CD14-positive monocyte (primary cell): Measurements from ENCODE around the gene SHISAL1. TPM values are rescaled to one million over a fixed set of nuclear protein-coding genes. Genes with fewer than 3 reads are reported as not detected.

Experiments
- DNase-seq, 3 donors: peaks; one replicate each; pipeline ENCODE4 v3.0.0-alpha.2; 2011 to 2022
- H2AFZ ChIP-seq: 2 replicates; pipeline ENCODE4 v1.6.0; 2012; ENCODE audit warnings: mild to moderate bottlenecking, low read depth, low read length, inconsistent platforms; ENCODE audit not compliant: insufficient read depth, poor library complexity, severe bottlenecking
- H3K27ac ChIP-seq, 2 donors: 1 replicate in 1 of 2; 2 replicates in 1 of 2; pipeline ENCODE4 v1.5.1; 2012 to 2013; ENCODE audit warnings: low read length in 2 of 2, control low read depth in 1 of 2, inconsistent platforms in 1 of 2, low read depth in 1 of 2, mild to moderate bottlenecking in 1 of 2
- H3K27me3 ChIP-seq, 2 donors: one replicate each; pipeline versions ENCODE4 v1.6.0 to v1.6.1; 2011 to 2013; ENCODE audit warnings: low read length in 2 of 2; ENCODE audit not compliant: control insufficient read depth in 2 of 2, insufficient read depth in 2 of 2
- H3K36me3 ChIP-seq, 2 donors: replicated peaks in 1 of 2; 1 replicate in 1 of 2; 2 replicates in 1 of 2; pipeline versions ENCODE4 v1.5.1 to v1.6.1; 2012 to 2013; ENCODE audit warnings: low read length in 2 of 2, control low read depth in 1 of 2, inconsistent platforms in 1 of 2, mild to moderate bottlenecking in 1 of 2; ENCODE audit not compliant: insufficient read depth in 2 of 2, control insufficient read depth in 1 of 2
- H3K4me1 ChIP-seq, 2 donors: 1 replicate in 1 of 2; 2 replicates in 1 of 2; pipeline versions ENCODE4 v1.5.1 to v1.6.1; 2012 to 2013; ENCODE audit warnings: low read length in 2 of 2, control low read depth in 1 of 2, inconsistent platforms in 1 of 2, mild to moderate bottlenecking in 1 of 2, moderate library complexity in 1 of 2; ENCODE audit not compliant: insufficient read depth in 2 of 2, control insufficient read depth in 1 of 2
- H3K4me2 ChIP-seq: replicated peaks from 2 replicates; pipeline ENCODE3; 2012; ENCODE audit warnings: low read length, moderate library complexity, mild to moderate bottlenecking; ENCODE audit not compliant: poor library complexity, severe bottlenecking; ENCODE audit errors: extremely low read depth
- H3K4me3 ChIP-seq, 3 experiments: fragments of 200-600 bp in 1 of 3; sonication (generic) in 1 of 3; replicated peaks in 1 of 3; 1 replicate in 2 of 3; 2 replicates in 1 of 3; pipeline ENCODE4 v1.5.1; 2011 to 2013; ENCODE audit warnings: low read length in 3 of 3, mild to moderate bottlenecking in 3 of 3, control low read depth in 2 of 3, low read depth in 2 of 3, inconsistent platforms in 1 of 3, moderate library complexity in 1 of 3
- H3K79me2 ChIP-seq: 2 replicates; pipeline ENCODE4 v1.6.0; 2012; ENCODE audit warnings: mild to moderate bottlenecking, control low read depth, inconsistent platforms, low read length, moderate library complexity; ENCODE audit not compliant: insufficient read depth
- H3K9ac ChIP-seq: 2 replicates; pipeline ENCODE4 v1.6.0; 2017; ENCODE audit warnings: low read length, mild to moderate bottlenecking; ENCODE audit not compliant: insufficient read depth, poor library complexity, severe bottlenecking
- H3K9me3 ChIP-seq, 2 donors: replicated peaks in 1 of 2; 1 replicate in 1 of 2; 2 replicates in 1 of 2; pipeline versions ENCODE4 v1.5.1 to v1.6.1; 2012 to 2013; ENCODE audit warnings: low read length in 2 of 2, control low read depth in 1 of 2; ENCODE audit not compliant: control insufficient read depth in 1 of 2, insufficient read depth in 1 of 2
- H4K20me1 ChIP-seq: 2 replicates; pipeline ENCODE4 v1.6.0; 2012; ENCODE audit warnings: mild to moderate bottlenecking, low read length, control low read depth, moderate library complexity; ENCODE audit not compliant: insufficient read depth
- H3K27ac Mint-ChIP-seq, 7 donors: one replicate each; pipeline ENCODE4 v1.8.0; 2020; ENCODE audit warnings: mild to moderate bottlenecking in 7 of 7, mixed read lengths in 7 of 7, moderate library complexity in 6 of 7, inconsistent platforms in 2 of 7
- H3K27me3 Mint-ChIP-seq, 3 donors: one replicate each; pipeline ENCODE4 v1.8.0; 2021 to 2022; ENCODE audit warnings: low read depth in 3 of 3, mild to moderate bottlenecking in 3 of 3, mixed read lengths in 3 of 3, moderate library complexity in 3 of 3, inconsistent platforms in 1 of 3
- H3K36me3 Mint-ChIP-seq, 2 donors: one replicate each; pipeline ENCODE4 v1.8.0; 2020; ENCODE audit warnings: mixed read lengths in 2 of 2, inconsistent platforms in 1 of 2, mild to moderate bottlenecking in 1 of 2
- H3K4me1 Mint-ChIP-seq: one replicate; pipeline ENCODE4 v1.8.0; 2020; ENCODE audit warnings: mild to moderate bottlenecking, mixed read lengths
- H3K4me3 Mint-ChIP-seq, 2 donors: one replicate each; pipeline ENCODE4 v1.8.0; 2020; ENCODE audit warnings: mild to moderate bottlenecking in 2 of 2, mixed read lengths in 2 of 2, moderate library complexity in 1 of 2
- H3K9me3 Mint-ChIP-seq, 7 donors: one replicate each; pipeline ENCODE4 v1.8.0; 2020 to 2022; ENCODE audit warnings: mixed read lengths in 7 of 7, mild to moderate bottlenecking in 6 of 7, moderate library complexity in 6 of 7, inconsistent platforms in 2 of 7
- CTCF ChIP-seq: fragments of 200-600 bp; IDR thresholded peaks from one replicate; pipeline ENCODE4 v1.8.0; 2022; ENCODE audit warnings: antibody characterized with exemption, mild to moderate bottlenecking
- WGBS: methylation state at CpG from one replicate; pipeline ENCODE4 v1.1.5; 2013; ENCODE audit warnings: missing lambda C conversion rate; ENCODE audit not compliant: insufficient coverage; 5-methylcytosine and 5-hydroxymethylcytosine counted together
- intact Hi-C, 2 donors: fragments of 100-400 bp; cut with micrococcal nuclease; formaldehyde crosslinking; loops; one replicate each; pipeline versions ENCODE4 v1.15.0 to v1.15.1; 2023
- polyA plus RNA-seq, 3 donors: library from polyadenylated mRNA; depleted of rRNA in 1 of 3; unstranded in 2 of 3; stranded (reverse) in 1 of 3; fragments of 300-500 nt in 2 of 3; fragments of >200 nt in 1 of 3; fragmentation: Illumina TruSeq in 2 of 3; gene quantifications; 1 replicate in 2 of 3; 2 replicates in 1 of 3; pipeline ENCODE4 v1.2.3, GENCODE V29; 2012 to 2021

SHISAL1 gene
- polyA plus RNA-seq, 3 donors, result not detected

- H3K27ac Mint-ChIP-seq, result peak overlapping the region in 2 of 7 donors; percentile 2 to 82
- Histone ChIP-seq H3K4me3 (no peak overlapping the region), H3K4me2 (no peak overlapping the region), H3K4me1 (no peaks in the 10 kb centered on the region), H3K79me2 (peaks cover 14% of the 10 kb centered on the region), H3K36me3 (peaks cover 89 to 100% of the 10 kb centered on the region in 2 donors), H3K27me3 (no peaks in the 10 kb centered on the region), H2AFZ (no peak overlapping the region), H3K9ac (no peak overlapping the region), H3K9me3 (no peaks in the 10 kb centered on the region), H4K20me1 (peaks cover 95% of the 10 kb centered on the region), H3K27ac (no peak overlapping the region)
- peaks cover 0 to under 1% (median 0%) of the 10 kb centered on the region in 7 donors for H3K9me3 Mint-ChIP-seq
- H3K4me3 Mint-ChIP-seq, result no peak overlapping the region
- H3K36me3 Mint-ChIP-seq, result peaks cover 87 to 97% of the 10 kb centered on the region in 2 donors
- 100% methylated on average over 2 of the region's 2 CpGs for WGBS
- DNase-seq, result no peak
- intact Hi-C loops, result no loop called here
- TF ChIP-seq CTCF, result no peak
- H3K27me3 Mint-ChIP-seq, result peaks cover 0 to 2% (median 0%) of the 10 kb centered on the region in 3 donors
- peaks cover 7% of the 10 kb centered on the region for H3K4me1 Mint-ChIP-seq
Measured at GRCh38 chr22:44199164-44199563, 113.6 kb downstream of the SHISAL1 start.

DNA sequence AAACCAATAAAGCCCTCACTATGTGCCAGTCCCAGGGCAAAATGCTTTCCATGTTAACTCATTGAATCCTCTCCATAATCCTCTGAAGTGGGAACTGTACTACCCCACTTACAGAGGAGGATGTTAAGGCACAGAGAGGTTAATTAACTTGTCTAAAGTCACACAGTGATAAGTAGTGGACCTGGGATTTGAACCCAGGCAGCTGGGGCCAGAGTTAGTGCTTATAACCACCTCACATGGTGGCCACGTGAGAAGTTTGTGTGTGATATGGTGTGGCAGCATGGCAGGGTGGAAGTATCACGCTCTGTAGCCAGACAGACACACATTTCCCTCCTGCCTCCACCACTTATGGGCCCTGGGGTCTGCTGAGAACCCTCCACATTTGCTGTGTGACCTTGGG is 115.5 kb downstream of the SHISAL1 start:
- no peak overlapping the region for H2AFZ ChIP-seq
- H3K27ac ChIP-seq, result peak overlapping the region in 1 of 2 donors; percentile 21
- Mint-ChIP-seq H3K27ac (peak overlapping the region in 1 of 7 donors; percentile 72), H3K27me3 (peaks cover 0 to 2% (median 0%) of the 10 kb centered on the region in 3 donors), H3K4me3 (no peak overlapping the region), H3K36me3 (peaks cover 82 to 97% of the 10 kb centered on the region in 2 donors), H3K4me1 (peaks cover 13% of the 10 kb centered on the region), H3K9me3 (peaks cover 0 to 2% (median 0%) of the 10 kb centered on the region in 7 donors)
- H3K27me3 ChIP-seq, result no peaks in the 10 kb centered on the region
- no peak overlapping the region for H3K9ac ChIP-seq
- peaks cover 97% of the 10 kb centered on the region for H4K20me1 ChIP-seq
- DNase-seq, result no peak
- no CpG with 5 or more reads among the region's 2 CpGs for WGBS
- peaks cover 14% of the 10 kb centered on the region for H3K79me2 ChIP-seq
- no peak overlapping the region for H3K4me3 ChIP-seq
- no peak for TF ChIP-seq CTCF
- no peaks in the 10 kb centered on the region for H3K9me3 ChIP-seq
- peaks cover under 1 to 9% of the 10 kb centered on the region in 2 donors for H3K4me1 ChIP-seq
- intact Hi-C loops, result no loop called here
- no peak overlapping the region for H3K4me2 ChIP-seq
- peaks cover 90 to 99% of the 10 kb centered on the region in 2 donors for H3K36me3 ChIP-seq
